ENCODE data around the gene DXO. TPM values are rescaled to one million over a fixed set of nuclear protein-coding genes. Genes with fewer than 3 reads are reported as not detected.

DXO gene
- total and polyA plus RNA-seq, 2 of the 13 experiments (the other 11 are each of a cell fraction or from before 2014, with no cell fraction given): 18.6 to 26.2 TPM

GRCh38 chr6:31971993-31972708 is at the start of gene DXO (continued):
- TF ChIP-seq TCF12 (IDR thresholded peaks at IDR 0.05): no peak
- peak; percentile 79; the same call in 1 of the 2 replicates for TF ChIP-seq TCF12 (CRISPR knock-in tag; IDR thresholded peaks at IDR 0.05)
- TF ChIP-seq MAZ (IDR thresholded peaks at IDR 0.05; ENCODE audit: borderline replicate concordance, low read depth, low read length): peak; percentile 91
- peak; percentile 97 for TF ChIP-seq MAZ (CRISPR knock-in tag; IDR thresholded peaks at IDR 0.05; ENCODE audit: low read depth)
- TF ChIP-seq RBFOX2 (IDR thresholded peaks at IDR 0.05; ENCODE audit: low read depth, low read length): peak; percentile 87
- TF ChIP-seq BCLAF1 (IDR thresholded peaks at IDR 0.05): no peak
- no peak for TF ChIP-seq HNRNPH1 (optimal IDR thresholded peaks at IDR 0.05; ENCODE audit: low read depth, low read length)
- TF ChIP-seq ZNF800 (CRISPR knock-in tag; IDR thresholded peaks at IDR 0.05): peak; percentile 77
- no peak for TF ChIP-seq RORA (CRISPR knock-in tag; IDR thresholded peaks at IDR 0.05)
- 0 out of 2 replicates have a peak, but pooled peaks have one; percentile 26 for TF ChIP-seq FUBP1 (CRISPR knock-in tag; IDR thresholded peaks at IDR 0.05; ENCODE audit: borderline replicate concordance)
- no peak for TF ChIP-seq ATRX (CRISPR knock-in tag; IDR thresholded peaks at IDR 0.05; ENCODE audit: borderline replicate concordance)
- peak; percentile 38; the same call in 1 of the 2 replicates for TF ChIP-seq ZNF263 (CRISPR knock-in tag; IDR thresholded peaks at IDR 0.05)
- TF ChIP-seq TFE3 (CRISPR knock-in tag; IDR thresholded peaks at IDR 0.05): peak; percentile 63
- TF ChIP-seq ATF7-NPFF (CRISPR knock-in tag; IDR thresholded peaks at IDR 0.05; ENCODE audit: low read depth): peak; percentile 88
- TF ChIP-seq KLF9 (CRISPR knock-in tag; IDR thresholded peaks at IDR 0.05; ENCODE audit: low read depth): peak; percentile 89
- TF ChIP-seq ZZZ3 (CRISPR knock-in tag; IDR thresholded peaks at IDR 0.05; ENCODE audit: borderline replicate concordance): peak; percentile 91; the same call in 1 of the 2 replicates
- peak; percentile 75 for TF ChIP-seq ISL2 (CRISPR knock-in tag; IDR thresholded peaks at IDR 0.05)
- TF ChIP-seq ZNF281 (CRISPR knock-in tag; IDR thresholded peaks at IDR 0.05; ENCODE audit: borderline replicate concordance): peak; percentile 90

Measured in HepG2 (cell line).